ENCODE measurements around the gene METRNL.

The METRNL gene

GRCh38 chr17:83103943-83104311 is 24.5 kb downstream of the METRNL start:
- H3K4me1 ChIP-seq (ENCODE audit: insufficient read depth, poor library complexity, severe bottlenecking), result peaks cover 9% of the 10 kb centered on the region
- H3K27me3 ChIP-seq (ENCODE audit: insufficient read depth, poor library complexity, severe bottlenecking), result no peaks in the 10 kb centered on the region
- H3K36me3 ChIP-seq (ENCODE audit: low read depth), result no peaks in the 10 kb centered on the region
- no peak overlapping the region for H3K4me3 ChIP-seq (ENCODE audit: severe bottlenecking)
- TF ChIP-seq, protein P1, sequence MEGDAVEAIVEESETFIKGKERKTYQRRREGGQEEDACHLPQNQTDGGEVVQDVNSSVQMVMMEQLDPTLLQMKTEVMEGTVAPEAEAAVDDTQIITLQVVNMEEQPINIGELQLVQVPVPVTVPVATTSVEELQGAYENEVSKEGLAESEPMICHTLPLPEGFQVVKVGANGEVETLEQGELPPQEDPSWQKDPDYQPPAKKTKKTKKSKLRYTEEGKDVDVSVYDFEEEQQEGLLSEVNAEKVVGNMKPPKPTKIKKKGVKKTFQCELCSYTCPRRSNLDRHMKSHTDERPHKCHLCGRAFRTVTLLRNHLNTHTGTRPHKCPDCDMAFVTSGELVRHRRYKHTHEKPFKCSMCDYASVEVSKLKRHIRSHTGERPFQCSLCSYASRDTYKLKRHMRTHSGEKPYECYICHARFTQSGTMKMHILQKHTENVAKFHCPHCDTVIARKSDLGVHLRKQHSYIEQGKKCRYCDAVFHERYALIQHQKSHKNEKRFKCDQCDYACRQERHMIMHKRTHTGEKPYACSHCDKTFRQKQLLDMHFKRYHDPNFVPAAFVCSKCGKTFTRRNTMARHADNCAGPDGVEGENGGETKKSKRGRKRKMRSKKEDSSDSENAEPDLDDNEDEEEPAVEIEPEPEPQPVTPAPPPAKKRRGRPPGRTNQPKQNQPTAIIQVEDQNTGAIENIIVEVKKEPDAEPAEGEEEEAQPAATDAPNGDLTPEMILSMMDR (IDR thresholded peaks at IDR 0.05; ENCODE audit: poor library complexity, severe bottlenecking), result no peak
- no peak overlapping the region for H3K27ac ChIP-seq (ENCODE audit: poor library complexity, severe bottlenecking)
- no peaks in the 10 kb centered on the region for H3K9me3 ChIP-seq (ENCODE audit: severe bottlenecking)
- ATAC-seq (ENCODE audit: low read depth), result no peak
- DNase-seq (ENCODE audit: low spot score), result no peak

- no peak for ATAC-seq (ENCODE audit: low read depth)
- Histone ChIP-seq H3K36me3 (ENCODE audit: low read depth) (no peaks in the 10 kb centered on the region), H3K9me3 (ENCODE audit: severe bottlenecking) (no peaks in the 10 kb centered on the region), H3K4me1 (ENCODE audit: insufficient read depth, poor library complexity, severe bottlenecking) (peaks cover 15% of the 10 kb centered on the region), H3K27me3 (ENCODE audit: insufficient read depth, poor library complexity, severe bottlenecking) (no peaks in the 10 kb centered on the region), H3K27ac (ENCODE audit: poor library complexity, severe bottlenecking) (no peak overlapping the region), H3K4me3 (ENCODE audit: severe bottlenecking) (no peak overlapping the region)
- no peak for DNase-seq (ENCODE audit: low spot score)
- TF ChIP-seq, protein P1 (IDR thresholded peaks at IDR 0.05; ENCODE audit: poor library complexity, severe bottlenecking), result no peak
These were observed 25.4 kb downstream of the METRNL start for GRCh38 chr17:83104577-83105505.

GRCh38 chr17:83105512-83105911 is 26.1 kb downstream of the METRNL start:
- DNase-seq (ENCODE audit: low spot score) (no peak), ATAC-seq (ENCODE audit: low read depth) (no peak)
- H3K9me3 ChIP-seq (ENCODE audit: severe bottlenecking), result no peaks in the 10 kb centered on the region
- TF ChIP-seq, protein P1 (IDR thresholded peaks at IDR 0.05; ENCODE audit: poor library complexity, severe bottlenecking), result no peak
- H3K4me3 ChIP-seq (ENCODE audit: severe bottlenecking), result no peak overlapping the region
- peaks cover 21% of the 10 kb centered on the region for H3K4me1 ChIP-seq (ENCODE audit: insufficient read depth, poor library complexity, severe bottlenecking)
- H3K27me3 ChIP-seq (ENCODE audit: insufficient read depth, poor library complexity, severe bottlenecking), result no peaks in the 10 kb centered on the region
- no peak overlapping the region for H3K27ac ChIP-seq (ENCODE audit: poor library complexity, severe bottlenecking)
- no peaks in the 10 kb centered on the region for H3K36me3 ChIP-seq (ENCODE audit: low read depth)

DNA sequence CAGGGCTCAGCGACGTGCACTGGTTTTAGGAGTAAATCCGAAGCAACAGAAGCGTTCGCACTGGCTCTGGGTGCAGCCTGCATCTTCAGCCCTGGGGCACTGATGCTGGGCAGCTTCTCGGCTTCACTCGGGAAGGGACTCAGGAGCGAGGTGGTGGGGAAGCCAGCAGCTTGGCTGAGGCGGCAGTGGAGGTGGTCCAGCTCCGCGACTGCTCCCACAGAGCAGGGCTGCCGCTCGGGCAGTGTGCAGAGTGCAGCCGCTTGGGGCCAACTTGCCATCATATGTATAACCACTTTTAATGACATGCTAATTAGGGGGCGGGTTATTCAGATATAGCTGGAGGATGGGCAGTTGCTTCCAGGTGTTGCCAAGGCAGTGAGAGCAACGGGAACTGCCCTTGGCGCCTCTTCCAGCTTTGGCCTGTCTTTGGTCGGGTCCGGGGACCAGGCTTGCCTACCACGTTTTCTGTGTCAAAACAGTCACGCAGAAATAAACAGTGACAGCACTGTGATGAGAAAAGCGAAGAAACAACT is 26.7 kb downstream of the METRNL start:
- Histone ChIP-seq H3K27me3 (ENCODE audit: insufficient read depth, poor library complexity, severe bottlenecking) (no peaks in the 10 kb centered on the region), H3K4me1 (ENCODE audit: insufficient read depth, poor library complexity, severe bottlenecking) (peaks cover 26% of the 10 kb centered on the region), H3K27ac (ENCODE audit: poor library complexity, severe bottlenecking) (no peak overlapping the region), H3K4me3 (ENCODE audit: severe bottlenecking) (no peak overlapping the region), H3K36me3 (ENCODE audit: low read depth) (no peaks in the 10 kb centered on the region), H3K9me3 (ENCODE audit: severe bottlenecking) (no peaks in the 10 kb centered on the region)
- TF ChIP-seq, protein P1 (IDR thresholded peaks at IDR 0.05; ENCODE audit: poor library complexity, severe bottlenecking), result no peak
- DNase-seq (ENCODE audit: low spot score), result no peak
- ATAC-seq (ENCODE audit: low read depth), result no peak

All from RWPE2 (cell line).